Measurements from ENCODE around the gene MACROH2A1.

Gene MACROH2A1

GRCh38 chr5:135319458-135319857 is 79.6 kb downstream of the MACROH2A1 start:
- DNase-seq (ENCODE audit: low spot score) (no peak), FAIRE-seq (no peak)

GRCh38 chr5:135318924-135319323 is 80.1 kb downstream of the MACROH2A1 start:
- FAIRE-seq = no peak

GRCh38 chr5:135318037-135318436 is 81.0 kb downstream of the MACROH2A1 start:
- DNase-seq (ENCODE audit: low spot score) = no peak
- FAIRE-seq = no peak

More at GRCh38 chr5:135318924-135319323, 80.1 kb downstream of the MACROH2A1 start:
- no peak for DNase-seq (ENCODE audit: low spot score)

- FAIRE-seq = no peak
- no peak for DNase-seq (ENCODE audit: low spot score)
Observed at GRCh38 chr5:135317286-135317685, 81.7 kb downstream of the MACROH2A1 start.

- no peak for DNase-seq (ENCODE audit: low spot score)
- no peak for FAIRE-seq
Observed at GRCh38 chr5:135315386-135315785, 83.6 kb downstream of the MACROH2A1 start.

GRCh38 chr5:135313946-135314345 is 85.1 kb downstream of the MACROH2A1 start:
- DNase-seq (ENCODE audit: low spot score) (no peak), FAIRE-seq (no peak)

GRCh38 chr5:135313405-135313804 is 85.6 kb downstream of the MACROH2A1 start:
- FAIRE-seq (no peak), DNase-seq (ENCODE audit: low spot score) (no peak)

- FAIRE-seq (no peak), DNase-seq (ENCODE audit: low spot score) (no peak)
Observed at GRCh38 chr5:135312255-135312935, 86.6 kb downstream of the MACROH2A1 start.

- DNase-seq (ENCODE audit: low spot score) (no peak), FAIRE-seq (no peak)
Observed at GRCh38 chr5:135310328-135310989, 88.6 kb downstream of the MACROH2A1 start.

- FAIRE-seq = no peak
- no peak for DNase-seq (ENCODE audit: low spot score)
Observed at GRCh38 chr5:135309391-135310327, 89.4 kb downstream of the MACROH2A1 start.

- FAIRE-seq = no peak
- DNase-seq (ENCODE audit: low spot score) = no peak
Observed at GRCh38 chr5:135308752-135309151, 90.3 kb downstream of the MACROH2A1 start.

- DNase-seq (ENCODE audit: low spot score) = peak; percentile 20
- no peak for FAIRE-seq
Observed at GRCh38 chr5:135308245-135308644, 90.8 kb downstream of the MACROH2A1 start.

- DNase-seq (ENCODE audit: low spot score) (no peak), FAIRE-seq (no peak)
Observed at GRCh38 chr5:135307143-135307903, 91.7 kb downstream of the MACROH2A1 start.

- DNase-seq (ENCODE audit: low spot score) (no peak), FAIRE-seq (no peak)
Observed at GRCh38 chr5:135306557-135306956, 92.5 kb downstream of the MACROH2A1 start.

GRCh38 chr5:135304352-135305221 is 94.4 kb downstream of the MACROH2A1 start:
- DNase-seq (ENCODE audit: low spot score) (no peak), FAIRE-seq (no peak)

- no peak for DNase-seq (ENCODE audit: low spot score)
- no peak for FAIRE-seq
Observed at GRCh38 chr5:135303582-135304173, 95.4 kb downstream of the MACROH2A1 start.

- DNase-seq (ENCODE audit: low spot score) (no peak), FAIRE-seq (no peak)
Observed at GRCh38 chr5:135296900-135297816, 101.9 kb downstream of the MACROH2A1 start.

GRCh38 chr5:135295852-135296251 is 103.2 kb downstream of the MACROH2A1 start:
- DNase-seq (ENCODE audit: low spot score) = no peak
- no peak for FAIRE-seq

GRCh38 chr5:135294793-135295192 is 104.2 kb downstream of the MACROH2A1 start:
- DNase-seq (ENCODE audit: low spot score) (no peak), FAIRE-seq (no peak)
